SJCRH30 (cell line): ENCODE measurements around the gene TPM2. TPM values are rescaled to one million over a fixed set of nuclear protein-coding genes. Genes with fewer than 3 reads are reported as not detected.

Source experiments
- DNase-seq, 2 experiments: peaks; one replicate each; pipeline ENCODE4 v3.0.0-alpha.2; 2015 to 2020
- H3K27ac ChIP-seq: fragments of 250-450 bp; sonication (Bioruptor Pico); 2 replicates; pipeline ENCODE4 v1.5.1; 2020; ENCODE audit warnings: mild to moderate bottlenecking, moderate library complexity
- H3K27me3 ChIP-seq: fragments of 250-450 bp; sonication (Bioruptor Pico); 2 replicates; pipeline ENCODE4 v1.5.1; 2020; ENCODE audit warnings: mild to moderate bottlenecking, moderate library complexity
- H3K36me3 ChIP-seq: fragments of 250-450 bp; sonication (Bioruptor Pico); 2 replicates; pipeline ENCODE4 v1.5.1; 2020; ENCODE audit warnings: mild to moderate bottlenecking, moderate library complexity
- H3K4me1 ChIP-seq: fragments of 250-450 bp; sonication (Bioruptor Pico); 2 replicates; pipeline ENCODE4 v1.5.1; 2020; ENCODE audit warnings: mild to moderate bottlenecking, moderate library complexity
- H3K4me3 ChIP-seq: fragments of 250-450 bp; sonication (Bioruptor Pico); 2 replicates; pipeline ENCODE4 v1.5.1; 2020; ENCODE audit warnings: mild to moderate bottlenecking, moderate library complexity
- H3K9me3 ChIP-seq: fragments of 250-450 bp; sonication (Bioruptor Pico); replicated peaks from 2 replicates; pipeline ENCODE4 v1.5.1; 2020; ENCODE audit warnings: mild to moderate bottlenecking, moderate library complexity
- total RNA-seq: library from RNA; depleted of rRNA; stranded (reverse); fragments of >200 nt; shearing (Covaris generic); gene quantifications from 2 replicates; pipeline ENCODE4 v1.2.3, GENCODE V29; 2014; rRNA removed

The TPM2 gene
- total RNA-seq, result 427 and 459 TPM in 2 replicates

GRCh38 chr9:35689542-35690293, at the start of gene TPM2:
TPM2 (minus strand) TSS chr9:35689925; CDS start chr9:35689817, 108 bp downstream.
- H3K9me3 ChIP-seq, result no peaks in the 10 kb centered on the region
- H3K27me3 ChIP-seq, result no peaks in the 10 kb centered on the region
- DNase-seq, result peak; percentile 95
- H3K36me3 ChIP-seq, result peaks cover 28% of the 10 kb centered on the region
- peaks cover 13% of the 10 kb centered on the region for H3K4me1 ChIP-seq
- peak within 1 kb of the TSS; percentile 98 for H3K4me3 ChIP-seq
- peak within 1 kb of the TSS; percentile 97 for H3K27ac ChIP-seq

- Histone ChIP-seq H3K4me1 (peaks cover 13% of the 10 kb centered on the region), H3K9me3 (no peaks in the 10 kb centered on the region), H3K27ac (peak overlapping the region; percentile 54; the same call in 1 of the 2 replicates), H3K36me3 (peaks cover 73% of the 10 kb centered on the region), H3K27me3 (no peaks in the 10 kb centered on the region), H3K4me3 (no peak overlapping the region)
- DNase-seq, result no peak
These were observed 49.2 kb upstream of the TPM2 start for GRCh38 chr9:35738924-35739323.

- Histone ChIP-seq H3K36me3 (peaks cover 68% of the 10 kb centered on the region), H3K9me3 (no peaks in the 10 kb centered on the region), H3K4me3 (no peak overlapping the region), H3K27me3 (no peaks in the 10 kb centered on the region), H3K4me1 (peaks cover 20% of the 10 kb centered on the region), H3K27ac (peak overlapping the region; percentile 54)
- peak; percentile 74 to 81 for DNase-seq
These were observed 48.5 kb upstream of the TPM2 start for GRCh38 chr9:35738186-35738585.

- no peaks in the 10 kb centered on the region for H3K27me3 ChIP-seq
- no peaks in the 10 kb centered on the region for H3K9me3 ChIP-seq
- no peak for DNase-seq
- H3K4me1 ChIP-seq, result peaks cover 21% of the 10 kb centered on the region
- H3K4me3 ChIP-seq, result no peak overlapping the region
- H3K36me3 ChIP-seq, result peaks cover 61% of the 10 kb centered on the region
- no peak overlapping the region for H3K27ac ChIP-seq
These were observed 47.4 kb upstream of the TPM2 start for GRCh38 chr9:35737143-35737542.

- peak; percentile 72 to 80 for DNase-seq
- H3K4me1 ChIP-seq, result peaks cover 21% of the 10 kb centered on the region
These were observed 46.5 kb upstream of the TPM2 start for GRCh38 chr9:35736201-35736633.

GRCh38 chr9:35734096-35734495, 44.4 kb upstream of the TPM2 start:
- Histone ChIP-seq H3K4me3 (no peak overlapping the region), H3K36me3 (peaks cover 39% of the 10 kb centered on the region), H3K27me3 (no peaks in the 10 kb centered on the region), H3K9me3 (no peaks in the 10 kb centered on the region), H3K27ac (no peak overlapping the region), H3K4me1 (peaks cover 35% of the 10 kb centered on the region)
- no peak for DNase-seq

More at GRCh38 chr9:35736201-35736633, 46.5 kb upstream of the TPM2 start:
- H3K36me3 ChIP-seq, result peaks cover 58% of the 10 kb centered on the region
- no peak overlapping the region for H3K4me3 ChIP-seq
- no peaks in the 10 kb centered on the region for H3K9me3 ChIP-seq
- H3K27ac ChIP-seq, result no peak overlapping the region
- H3K27me3 ChIP-seq, result no peaks in the 10 kb centered on the region

GRCh38 chr9:35732800-35733541, 43.2 kb upstream of the TPM2 start:
- Histone ChIP-seq H3K4me3 (peak overlapping the region; percentile 68), H3K4me1 (peaks cover 32% of the 10 kb centered on the region), H3K36me3 (peaks cover 36% of the 10 kb centered on the region), H3K27me3 (no peaks in the 10 kb centered on the region), H3K9me3 (no peaks in the 10 kb centered on the region), H3K27ac (peak overlapping the region; percentile 38)
- DNase-seq, result peak; percentile 43 to 66

- Histone ChIP-seq H3K27me3 (no peaks in the 10 kb centered on the region), H3K36me3 (peaks cover 31% of the 10 kb centered on the region), H3K27ac (peak within 1 kb of the TSS; percentile 38), H3K4me1 (peaks cover 25% of the 10 kb centered on the region), H3K9me3 (no peaks in the 10 kb centered on the region), H3K4me3 (peak within 1 kb of the TSS; percentile 68)
- DNase-seq, result peak; percentile 97 to 98
These were observed 42.6 kb upstream of the TPM2 start, which contains the start of the genes CREB3 and TLN1 for GRCh38 chr9:35732185-35732799. CREB3 (plus strand) TSS chr9:35732666; CDS start chr9:35732773, 107 bp downstream. TLN1 (minus strand) TSS chr9:35732195; CDS start chr9:35725694, 6,501 bp downstream.

- Histone ChIP-seq H3K27me3 (no peaks in the 10 kb centered on the region), H3K4me1 (peaks cover 25% of the 10 kb centered on the region), H3K36me3 (peaks cover 25% of the 10 kb centered on the region), H3K27ac (peak overlapping the region; percentile 38), H3K4me3 (peak overlapping the region; percentile 68), H3K9me3 (no peaks in the 10 kb centered on the region)
- peak; percentile 34 to 40 for DNase-seq
These were observed 41.9 kb upstream of the TPM2 start for GRCh38 chr9:35731415-35732184.

- H3K4me1 ChIP-seq, result peaks cover 25% of the 10 kb centered on the region
- H3K36me3 ChIP-seq, result peaks cover 15% of the 10 kb centered on the region
- DNase-seq, result no peak
- H3K4me3 ChIP-seq, result no peak overlapping the region
- H3K9me3 ChIP-seq, result no peaks in the 10 kb centered on the region
- H3K27ac ChIP-seq, result no peak overlapping the region
- H3K27me3 ChIP-seq, result no peaks in the 10 kb centered on the region
These were observed 40.7 kb upstream of the TPM2 start for GRCh38 chr9:35730486-35730854.

- Histone ChIP-seq H3K36me3 (peaks cover 15% of the 10 kb centered on the region), H3K27me3 (no peaks in the 10 kb centered on the region), H3K9me3 (no peaks in the 10 kb centered on the region), H3K4me1 (peaks cover 25% of the 10 kb centered on the region), H3K27ac (no peak overlapping the region), H3K4me3 (no peak overlapping the region)
- peak; percentile 52 to 70 for DNase-seq
These were observed 40.2 kb upstream of the TPM2 start for GRCh38 chr9:35729700-35730485.

- Histone ChIP-seq H3K27ac (no peak overlapping the region), H3K4me3 (no peak overlapping the region), H3K9me3 (no peaks in the 10 kb centered on the region), H3K4me1 (peaks cover 25% of the 10 kb centered on the region), H3K27me3 (no peaks in the 10 kb centered on the region), H3K36me3 (peaks cover 17% of the 10 kb centered on the region; the same call in 1 of the 2 replicates)
- DNase-seq, result no peak
These were observed 39.4 kb upstream of the TPM2 start for GRCh38 chr9:35729101-35729500.
